DND-41 (cell line): ENCODE data around the gene PTPRN2.

Source experiments
- ATAC-seq: fragments of 200-7000 bp; cut with Tn5 transposase; 3 replicates; pipeline ENCODE4 v1.9.1; 2021; ENCODE audit warnings: low read depth; ENCODE audit not compliant: insufficient read depth
- DNase-seq: peaks from one replicate; pipeline ENCODE4 v3.0.0-alpha.2; 2020
- H2AFZ ChIP-seq: 2 replicates; pipeline ENCODE4 v1.6.0; 2012; ENCODE audit warnings: low read depth, low read length
- H3K27ac ChIP-seq: 2 replicates; pipeline ENCODE4 v1.5.1; 2012; ENCODE audit warnings: low read length, inconsistent platforms
- H3K27me3 ChIP-seq: fragments of 200-600 bp; sonication (generic); 2 replicates; pipeline ENCODE4 v1.6.0; 2012; ENCODE audit warnings: low read length, mild to moderate bottlenecking, inconsistent platforms; ENCODE audit not compliant: insufficient read depth, poor library complexity
- H3K36me3 ChIP-seq: 2 replicates; pipeline ENCODE4 v1.5.1; 2012; ENCODE audit warnings: low read length, inconsistent platforms; ENCODE audit not compliant: insufficient read depth
- H3K4me1 ChIP-seq: 2 replicates; pipeline ENCODE4 v1.5.1; 2012; ENCODE audit warnings: mild to moderate bottlenecking, low read length; ENCODE audit not compliant: insufficient read depth
- H3K4me2 ChIP-seq: 2 replicates; pipeline ENCODE4 v1.6.0; 2012; ENCODE audit warnings: mild to moderate bottlenecking, moderate library complexity, low read length, inconsistent platforms; ENCODE audit not compliant: insufficient read depth
- H3K4me3 ChIP-seq, 2 experiments: fragments of 200-600 bp in 1 of 2; shearing (Covaris generic) in 1 of 2; 2 replicates each; pipeline ENCODE4 v1.5.1; 2012 to 2016; ENCODE audit warnings: inconsistent platforms in 2 of 2, low read length in 2 of 2, mild to moderate bottlenecking in 2 of 2, low read depth in 1 of 2, moderate library complexity in 1 of 2
- H3K79me2 ChIP-seq: 2 replicates; pipeline ENCODE4 v1.6.0; 2012; ENCODE audit warnings: low read length, inconsistent platforms; ENCODE audit not compliant: insufficient read depth
- H3K9ac ChIP-seq: 2 replicates; pipeline ENCODE4 v1.6.0; 2012; ENCODE audit warnings: low read depth, mild to moderate bottlenecking, inconsistent platforms, low read length, moderate library complexity
- H3K9me3 ChIP-seq: 2 replicates; pipeline ENCODE4 v1.5.1; 2012; ENCODE audit warnings: low read length, moderate library complexity, mild to moderate bottlenecking, inconsistent platforms; ENCODE audit not compliant: insufficient read depth, severe bottlenecking
- H4K20me1 ChIP-seq: 2 replicates; pipeline ENCODE4 v1.6.0; 2012; ENCODE audit warnings: low read length; ENCODE audit not compliant: insufficient read depth
- EZH2 ChIP-seq: IDR thresholded peaks from 3 replicates; pipeline ENCODE4 v1.6.1; 2012; ENCODE audit warnings: borderline replicate concordance, low read depth, mild to moderate bottlenecking, moderate library complexity, low read length, inconsistent platforms; ENCODE audit not compliant: severe bottlenecking
- TF ChIP-seq, protein P1 (sequence below): IDR thresholded peaks from 2 replicates; pipeline ENCODE4 v1.5.1; 2012; ENCODE audit warnings: borderline replicate concordance, low read length, moderate library complexity, mild to moderate bottlenecking; ENCODE audit not compliant: poor library complexity, severe bottlenecking; ENCODE audit errors: extremely low read depth

Gene PTPRN2

GRCh38 chr7:157816086-157816485 is 771.5 kb downstream of the PTPRN2 start:
- Histone ChIP-seq H3K9me3 (no peaks in the 10 kb centered on the region), H3K9ac (no peak overlapping the region), H4K20me1 (0 out of 2 replicates have a peak, but pooled peaks cover 3% of the 10 kb centered on the region), H3K4me2 (no peak overlapping the region), H3K4me1 (no peaks in the 10 kb centered on the region), H2AFZ (no peak overlapping the region), H3K79me2 (no peaks in the 10 kb centered on the region), H3K36me3 (no peaks in the 10 kb centered on the region), H3K27ac (no peak overlapping the region), H3K27me3 (no peaks in the 10 kb centered on the region), H3K4me3 (no peak overlapping the region)
- TF ChIP-seq EZH2, result no peak
- TF ChIP-seq, protein P1, sequence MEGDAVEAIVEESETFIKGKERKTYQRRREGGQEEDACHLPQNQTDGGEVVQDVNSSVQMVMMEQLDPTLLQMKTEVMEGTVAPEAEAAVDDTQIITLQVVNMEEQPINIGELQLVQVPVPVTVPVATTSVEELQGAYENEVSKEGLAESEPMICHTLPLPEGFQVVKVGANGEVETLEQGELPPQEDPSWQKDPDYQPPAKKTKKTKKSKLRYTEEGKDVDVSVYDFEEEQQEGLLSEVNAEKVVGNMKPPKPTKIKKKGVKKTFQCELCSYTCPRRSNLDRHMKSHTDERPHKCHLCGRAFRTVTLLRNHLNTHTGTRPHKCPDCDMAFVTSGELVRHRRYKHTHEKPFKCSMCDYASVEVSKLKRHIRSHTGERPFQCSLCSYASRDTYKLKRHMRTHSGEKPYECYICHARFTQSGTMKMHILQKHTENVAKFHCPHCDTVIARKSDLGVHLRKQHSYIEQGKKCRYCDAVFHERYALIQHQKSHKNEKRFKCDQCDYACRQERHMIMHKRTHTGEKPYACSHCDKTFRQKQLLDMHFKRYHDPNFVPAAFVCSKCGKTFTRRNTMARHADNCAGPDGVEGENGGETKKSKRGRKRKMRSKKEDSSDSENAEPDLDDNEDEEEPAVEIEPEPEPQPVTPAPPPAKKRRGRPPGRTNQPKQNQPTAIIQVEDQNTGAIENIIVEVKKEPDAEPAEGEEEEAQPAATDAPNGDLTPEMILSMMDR, result no peak
- ATAC-seq (no peak), DNase-seq (no peak)

DNA sequence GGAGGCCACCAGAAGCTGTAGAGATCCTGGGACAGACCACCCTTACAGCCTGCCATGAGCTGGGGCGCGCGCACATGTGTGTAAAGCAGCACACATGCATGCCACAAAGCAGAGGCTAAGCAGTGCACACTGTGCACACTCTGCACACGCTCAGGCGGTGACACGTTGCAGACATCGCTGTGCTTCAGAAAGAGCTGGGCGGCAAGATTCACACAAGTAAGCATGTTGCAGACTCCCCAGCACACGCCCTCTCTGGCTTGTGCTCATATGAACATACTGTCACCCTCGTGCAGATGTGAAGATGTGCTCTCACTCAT is 772.0 kb downstream of the PTPRN2 start:
- no peak overlapping the region for H2AFZ ChIP-seq
- no peaks in the 10 kb centered on the region for H3K36me3 ChIP-seq
- DNase-seq (no peak), ATAC-seq (no peak)
- no peaks in the 10 kb centered on the region for H3K27me3 ChIP-seq
- no peak overlapping the region for H3K4me3 ChIP-seq
- no peaks in the 10 kb centered on the region for H3K4me1 ChIP-seq
- H3K79me2 ChIP-seq, result no peaks in the 10 kb centered on the region
- H4K20me1 ChIP-seq, result 0 out of 2 replicates have a peak, but pooled peaks cover 3% of the 10 kb centered on the region
- no peak overlapping the region for H3K9ac ChIP-seq
- no peak overlapping the region for H3K27ac ChIP-seq
- H3K9me3 ChIP-seq, result no peaks in the 10 kb centered on the region
- TF ChIP-seq, protein P1, result no peak
- TF ChIP-seq EZH2, result no peak
- no peak overlapping the region for H3K4me2 ChIP-seq

DNA sequence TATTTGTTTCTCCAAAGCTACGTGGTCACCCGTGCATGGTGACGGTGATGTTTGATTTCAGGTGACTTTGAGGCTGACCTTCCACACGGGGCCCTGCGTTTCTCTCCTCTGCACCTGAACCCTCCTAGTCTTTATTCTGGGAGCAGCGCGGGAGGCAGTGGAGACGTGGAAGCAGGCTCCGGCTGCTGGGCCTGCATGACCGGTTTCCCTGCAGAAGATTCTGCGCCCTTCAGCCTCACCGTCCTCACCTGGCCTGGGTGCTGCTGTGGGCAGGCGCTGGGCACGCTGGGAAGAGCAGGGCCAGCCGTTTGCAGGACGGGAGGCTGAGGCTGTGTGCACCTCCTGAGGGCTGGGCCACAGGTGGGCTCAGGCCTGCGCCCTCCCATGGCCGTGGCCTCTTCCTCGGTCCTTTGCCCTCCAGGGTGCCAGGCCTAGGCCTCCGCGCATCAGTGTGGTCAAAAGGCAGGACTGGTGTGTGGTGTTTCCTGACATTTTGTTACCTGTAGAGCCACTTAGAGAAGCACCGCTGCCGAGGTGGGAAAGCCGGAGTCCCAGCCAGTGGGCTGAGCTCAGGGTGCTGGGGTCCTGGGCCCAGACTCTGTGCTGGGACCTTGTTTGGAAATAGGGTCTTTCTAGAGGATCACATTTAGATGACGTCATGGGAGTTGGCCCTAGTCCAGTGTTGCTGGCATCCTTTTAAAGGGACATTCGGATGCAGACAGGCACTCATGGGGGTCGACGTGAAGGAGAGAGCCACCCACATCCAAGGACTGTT is 772.5 kb downstream of the PTPRN2 start:
- Histone ChIP-seq H3K4me2 (no peak overlapping the region), H2AFZ (no peak overlapping the region), H3K9me3 (no peaks in the 10 kb centered on the region), H3K27ac (no peak overlapping the region), H3K4me1 (no peaks in the 10 kb centered on the region), H3K4me3 (no peak overlapping the region), H3K27me3 (no peaks in the 10 kb centered on the region), H4K20me1 (0 out of 2 replicates have a peak, but pooled peaks cover 3% of the 10 kb centered on the region), H3K9ac (no peak overlapping the region), H3K36me3 (no peaks in the 10 kb centered on the region), H3K79me2 (no peaks in the 10 kb centered on the region)
- TF ChIP-seq EZH2, result no peak
- TF ChIP-seq, protein P1, result no peak
- ATAC-seq (no peak), DNase-seq (no peak)
